HG03097 (cell line): ENCODE measurements around the gene UGCG.
A peak's percentile ranks its signal among the peaks of the same experiment; 100 is the strongest.

Source experiments
- ATAC-seq: cut with Tn5 transposase; IDR thresholded peaks from one replicate; pipeline ENCODE4 v1.9.1; 2021; ENCODE audit not compliant: unreplicated experiment, low FRiP score

UGCG gene

GRCh38 chr9:111975709-111976108 lies 79.1 kb downstream of the UGCG start:
- ATAC-seq = no peak

- ATAC-seq = no peak
These were observed 82.0 kb downstream of the UGCG start for GRCh38 chr9:111978616-111979015.

GRCh38 chr9:111979561-111979960 lies 82.9 kb downstream of the UGCG start:
- no peak for ATAC-seq

GRCh38 chr9:111980398-111980797 lies 83.8 kb downstream of the UGCG start:
- ATAC-seq = no peak

- ATAC-seq = peak; percentile 56
These were observed 86.9 kb downstream of the UGCG start for GRCh38 chr9:111983484-111983908.

- no peak for ATAC-seq
These were observed 87.6 kb downstream of the UGCG start for GRCh38 chr9:111984086-111984802.
